Suprapubic skin (tissue), 3 donors: Measurements from ENCODE around the gene MAGED1.

Experiments
- POLR2A ChIP-seq, 2 donors: fragments of 450-650 bp; IDR thresholded peaks; one replicate each; pipeline ENCODE4 v1.6.1; 2017; ENCODE audit warnings: antibody characterized with exemption in 2 of 2, mild to moderate bottlenecking in 2 of 2, moderate library complexity in 2 of 2
- TF ChIP-seq, protein P1 (sequence below), 2 donors: fragments of 200-600 bp in 1 of 2; fragments of 450-650 bp in 1 of 2; sonication (generic) in 1 of 2; IDR thresholded peaks; one replicate each; pipeline ENCODE4 v1.5.1; 2016 to 2019; ENCODE audit warnings: antibody characterized with exemption in 2 of 2, mild to moderate bottlenecking in 1 of 2, moderate library complexity in 1 of 2

- TF ChIP-seq POLR2A (IDR thresholded peaks at IDR 0.05): no peak
- TF ChIP-seq, protein P1, sequence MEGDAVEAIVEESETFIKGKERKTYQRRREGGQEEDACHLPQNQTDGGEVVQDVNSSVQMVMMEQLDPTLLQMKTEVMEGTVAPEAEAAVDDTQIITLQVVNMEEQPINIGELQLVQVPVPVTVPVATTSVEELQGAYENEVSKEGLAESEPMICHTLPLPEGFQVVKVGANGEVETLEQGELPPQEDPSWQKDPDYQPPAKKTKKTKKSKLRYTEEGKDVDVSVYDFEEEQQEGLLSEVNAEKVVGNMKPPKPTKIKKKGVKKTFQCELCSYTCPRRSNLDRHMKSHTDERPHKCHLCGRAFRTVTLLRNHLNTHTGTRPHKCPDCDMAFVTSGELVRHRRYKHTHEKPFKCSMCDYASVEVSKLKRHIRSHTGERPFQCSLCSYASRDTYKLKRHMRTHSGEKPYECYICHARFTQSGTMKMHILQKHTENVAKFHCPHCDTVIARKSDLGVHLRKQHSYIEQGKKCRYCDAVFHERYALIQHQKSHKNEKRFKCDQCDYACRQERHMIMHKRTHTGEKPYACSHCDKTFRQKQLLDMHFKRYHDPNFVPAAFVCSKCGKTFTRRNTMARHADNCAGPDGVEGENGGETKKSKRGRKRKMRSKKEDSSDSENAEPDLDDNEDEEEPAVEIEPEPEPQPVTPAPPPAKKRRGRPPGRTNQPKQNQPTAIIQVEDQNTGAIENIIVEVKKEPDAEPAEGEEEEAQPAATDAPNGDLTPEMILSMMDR (IDR thresholded peaks at IDR 0.05): no peak
Observed at GRCh38 chrX:51892921-51893745, at the start of gene MAGED1.
